Kidney (tissue), 14 donors: ENCODE results near the gene PRPSAP1. TPM values are rescaled to one million over a fixed set of nuclear protein-coding genes. Genes with fewer than 3 reads are reported as not detected.

Experiments
- DNase-seq, 5 donors: peaks; one replicate each; pipeline ENCODE4 v3.0.0-alpha.2; 2013 to 2020
- FAIRE-seq: peaks from 2 replicates; lab custom pipeline; 2012; peaks lifted over from hg19 to GRCh38; lab: Jason Lieb, UNC
- H3K27ac ChIP-seq, 2 donors: one replicate each; pipeline ENCODE4 v1.7.0; 2013; ENCODE audit warnings: low read depth in 2 of 2, low read length in 2 of 2, inconsistent platforms in 1 of 2
- H3K27me3 ChIP-seq: one replicate; pipeline ENCODE4 v1.7.1; 2013; ENCODE audit warnings: low read length, inconsistent platforms; ENCODE audit not compliant: control insufficient read depth, insufficient read depth
- H3K36me3 ChIP-seq, 3 donors: one replicate each; pipeline versions ENCODE4 v1.7.0 to v1.7.1; 2013; ENCODE audit warnings: low read length in 3 of 3, control low read depth in 1 of 3, inconsistent platforms in 1 of 3; ENCODE audit not compliant: insufficient read depth in 3 of 3, control insufficient read depth in 2 of 3
- H3K4me1 ChIP-seq, 3 donors: one replicate each; pipeline versions ENCODE4 v1.7.0 to v1.7.1; 2013; ENCODE audit warnings: low read length in 3 of 3, inconsistent platforms in 1 of 3, low read depth in 1 of 3; ENCODE audit not compliant: control insufficient read depth in 2 of 3, insufficient read depth in 2 of 3
- H3K4me3 ChIP-seq, 3 donors: one replicate each; pipeline versions ENCODE4 v1.7.0 to v1.8.1; 2013; ENCODE audit warnings: low read length in 3 of 3, control low read depth in 1 of 3, inconsistent platforms in 1 of 3
- H3K9ac ChIP-seq, 3 donors: one replicate each; pipeline versions ENCODE4 v1.7.0 to v1.7.1; 2013; ENCODE audit warnings: low read length in 3 of 3, control low read depth in 1 of 3, inconsistent platforms in 1 of 3
- H3K9me3 ChIP-seq, 3 donors: one replicate each; pipeline versions ENCODE4 v1.7.0 to v1.7.1; 2013; ENCODE audit warnings: low read length in 3 of 3, control low read depth in 1 of 3, inconsistent platforms in 1 of 3; ENCODE audit not compliant: control insufficient read depth in 2 of 3, insufficient read depth in 1 of 3
- intact Hi-C: fragments of 100-400 bp; cut with DNase I; formaldehyde crosslinking; loops from one replicate; pipeline ENCODE4 v1.11.1; 2022
- polyA plus RNA-seq: library from polyadenylated mRNA; stranded (reverse); fragments of 350-450 nt; fragmentation: Illumina TruSeq; extraction: RNeasy Lipid Tissue Mini Kit (QIAGEN cat#74804); gene quantifications from one replicate; pipeline ENCODE4 v1.2.3, GENCODE V29; 2014; ENCODE audit warnings: low read depth, low replicate concordance; ENCODE audit not compliant: insufficient read depth
- total RNA-seq: library from RNA; stranded (reverse); fragmentation: NEBNext Ultra II Directional; extraction: Animal tissue kit (Norgen Biotek cat#: 25700); gene quantifications from one replicate; pipeline ENCODE4 v1.2.1, GENCODE V29; 2021
- TF ChIP-seq, protein P1 (sequence below): IDR thresholded peaks from 3 replicates; pipeline ENCODE4 v1.5.1; 2012; ENCODE audit warnings: mild to moderate bottlenecking, moderate library complexity, borderline replicate concordance; ENCODE audit not compliant: insufficient read depth; ENCODE audit errors: extremely low read depth
- donor health status: control.
- donor health status: control.
- donor health status: control.
- donor health status: control.
- donor health status: control.
- donor health status: DM: yes; HTN: yes; CAD: no.
- donor health status: Normal renal cell carcinoma (clear cell type).

Gene PRPSAP1
- total and polyA plus RNA-seq, 2 donors from 2014 or later, result 37.6 to 39.9 TPM

DNA sequence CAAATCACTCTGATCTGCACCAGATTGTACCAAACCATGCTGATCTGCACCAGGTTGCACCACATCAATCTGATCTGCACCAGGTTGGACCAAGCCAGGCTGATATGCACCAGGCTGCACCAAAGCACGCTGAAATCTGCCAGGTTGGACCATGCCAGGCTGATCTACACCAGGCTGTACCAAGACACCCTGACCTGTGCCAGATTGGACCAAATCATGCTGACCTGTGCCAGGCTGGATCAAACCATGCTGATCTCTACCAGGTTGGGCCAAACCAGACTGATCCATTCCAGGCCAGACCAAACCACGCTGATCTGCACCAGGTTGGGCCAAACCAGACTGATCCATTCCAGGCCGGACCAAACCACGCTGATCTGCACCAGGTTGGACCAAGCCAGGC lies 61.1 kb downstream of the PRPSAP1 start:
- Histone ChIP-seq H3K4me3 (no peak overlapping the region), H3K27ac (no peak overlapping the region), H3K4me1 (no peaks in the 10 kb centered on the region), H3K9ac (no peak overlapping the region), H3K36me3 (peaks cover 0 to 4% (median 3%) of the 10 kb centered on the region in 3 donors), H3K27me3 (no peaks in the 10 kb centered on the region), H3K9me3 (no peaks in the 10 kb centered on the region)
- FAIRE-seq (no peak), DNase-seq (peak in 1 of 5 donors; percentile 46)
- intact Hi-C loops, result no loop called here
- TF ChIP-seq, protein P1, sequence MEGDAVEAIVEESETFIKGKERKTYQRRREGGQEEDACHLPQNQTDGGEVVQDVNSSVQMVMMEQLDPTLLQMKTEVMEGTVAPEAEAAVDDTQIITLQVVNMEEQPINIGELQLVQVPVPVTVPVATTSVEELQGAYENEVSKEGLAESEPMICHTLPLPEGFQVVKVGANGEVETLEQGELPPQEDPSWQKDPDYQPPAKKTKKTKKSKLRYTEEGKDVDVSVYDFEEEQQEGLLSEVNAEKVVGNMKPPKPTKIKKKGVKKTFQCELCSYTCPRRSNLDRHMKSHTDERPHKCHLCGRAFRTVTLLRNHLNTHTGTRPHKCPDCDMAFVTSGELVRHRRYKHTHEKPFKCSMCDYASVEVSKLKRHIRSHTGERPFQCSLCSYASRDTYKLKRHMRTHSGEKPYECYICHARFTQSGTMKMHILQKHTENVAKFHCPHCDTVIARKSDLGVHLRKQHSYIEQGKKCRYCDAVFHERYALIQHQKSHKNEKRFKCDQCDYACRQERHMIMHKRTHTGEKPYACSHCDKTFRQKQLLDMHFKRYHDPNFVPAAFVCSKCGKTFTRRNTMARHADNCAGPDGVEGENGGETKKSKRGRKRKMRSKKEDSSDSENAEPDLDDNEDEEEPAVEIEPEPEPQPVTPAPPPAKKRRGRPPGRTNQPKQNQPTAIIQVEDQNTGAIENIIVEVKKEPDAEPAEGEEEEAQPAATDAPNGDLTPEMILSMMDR, result no peak

DNA sequence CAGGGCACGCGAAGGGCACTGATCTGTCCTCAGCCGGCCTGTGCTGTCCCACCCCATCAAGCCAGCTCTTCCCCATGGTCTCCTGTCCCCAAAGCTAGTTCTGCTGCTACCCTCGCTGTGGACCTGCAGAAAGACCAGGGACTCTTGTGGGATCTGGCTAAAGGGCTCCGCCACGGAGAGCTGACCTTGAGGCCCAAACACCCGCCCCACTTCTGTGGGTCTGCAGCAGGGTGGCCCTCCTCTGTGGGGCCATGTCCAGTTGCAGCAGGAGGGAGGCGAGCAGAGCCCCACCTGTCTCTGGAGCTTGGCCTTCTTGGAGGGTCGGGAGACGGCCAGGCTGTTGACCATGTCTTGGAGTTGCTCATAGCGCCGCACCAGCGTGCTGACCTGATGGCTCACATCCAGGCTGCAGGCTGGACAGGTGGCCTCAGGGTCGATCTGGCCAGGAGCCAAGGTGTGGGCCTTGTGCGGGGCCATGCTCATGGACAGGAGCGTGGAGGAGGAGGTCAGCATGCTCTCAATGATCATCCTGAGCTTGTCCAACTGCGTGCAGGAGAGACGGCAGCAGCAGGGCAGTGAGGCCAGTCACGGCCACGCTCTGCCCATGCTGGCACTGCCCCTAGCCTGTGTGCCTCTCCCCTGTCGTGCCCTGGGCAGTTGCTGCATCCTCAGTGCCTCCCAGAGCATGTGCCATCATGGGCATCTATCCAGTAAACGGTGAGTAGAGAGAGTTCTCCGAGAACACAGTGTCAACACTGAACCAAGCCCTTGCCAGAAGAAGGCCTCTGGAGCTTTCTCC lies 71.9 kb downstream of the PRPSAP1 start:
- TF ChIP-seq, protein P1, result no peak
- Histone ChIP-seq H3K9ac (no peak overlapping the region), H3K9me3 (peaks cover 0 to 2% (median 0%) of the 10 kb centered on the region in 3 donors), H3K4me1 (peaks cover 0 to 6% (median 0%) of the 10 kb centered on the region in 3 donors), H3K27me3 (no peaks in the 10 kb centered on the region), H3K4me3 (no peak overlapping the region), H3K27ac (no peak overlapping the region), H3K36me3 (no peaks in the 10 kb centered on the region)
- intact Hi-C loops, result loop anchor here (10.0 kb wide), 1 partner anchor 267 kb away; no protein-coding TSS in a partner anchor
- no peak for DNase-seq
- FAIRE-seq, result no peak

DNA sequence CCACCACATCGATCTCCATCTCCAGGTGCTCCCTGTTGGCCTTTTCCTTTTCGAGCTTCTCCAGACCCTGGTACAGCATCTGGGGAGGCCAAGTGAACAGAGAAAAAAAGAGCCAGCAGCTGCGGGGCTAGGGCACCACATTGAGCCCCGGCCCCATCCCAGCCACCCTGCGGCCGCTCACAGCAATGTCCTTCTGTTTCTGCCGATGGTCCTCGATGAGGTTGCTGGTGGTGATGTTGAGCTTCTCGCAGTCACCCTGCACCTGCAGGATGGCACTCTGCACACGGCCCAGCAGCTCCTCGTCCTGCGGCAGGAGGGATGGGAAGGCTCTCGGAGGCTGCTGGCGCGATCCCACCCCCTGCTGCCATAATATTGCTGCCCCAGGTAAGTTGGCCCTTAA lies 73.1 kb downstream of the PRPSAP1 start:
- Histone ChIP-seq H3K9me3 (peaks cover 0 to 2% (median 0%) of the 10 kb centered on the region in 3 donors), H3K27ac (no peak overlapping the region), H3K4me1 (peaks cover 0 to 6% (median 0%) of the 10 kb centered on the region in 3 donors), H3K36me3 (no peaks in the 10 kb centered on the region), H3K4me3 (no peak overlapping the region), H3K9ac (no peak overlapping the region), H3K27me3 (no peaks in the 10 kb centered on the region)
- FAIRE-seq (no peak), DNase-seq (no peak)
- TF ChIP-seq, protein P1, result no peak
- intact Hi-C loops, result loop anchor here (10.0 kb wide), 1 partner anchor 266 kb away; no protein-coding TSS in a partner anchor
